A172 (cell line): ENCODE measurements around the gene TAB3. TPM values are rescaled to one million over a fixed set of nuclear protein-coding genes. Genes with fewer than 3 reads are reported as not detected.
A peak's percentile ranks its signal among the peaks of the same experiment; 100 is the strongest.

Source experiments
- DNase-seq: peaks from one replicate; pipeline ENCODE4 v3.0.0-alpha.2; 2015; ENCODE audit warnings: low spot score
- total RNA-seq: library from RNA; depleted of rRNA; stranded (reverse); fragments of >200 nt; shearing (Covaris generic); gene quantifications from 2 replicates; pipeline ENCODE4 v1.2.3, GENCODE V29; 2014

Gene TAB3
- total RNA-seq, 1 experiment from 2014 or later, result 33.5 TPM

DNA sequence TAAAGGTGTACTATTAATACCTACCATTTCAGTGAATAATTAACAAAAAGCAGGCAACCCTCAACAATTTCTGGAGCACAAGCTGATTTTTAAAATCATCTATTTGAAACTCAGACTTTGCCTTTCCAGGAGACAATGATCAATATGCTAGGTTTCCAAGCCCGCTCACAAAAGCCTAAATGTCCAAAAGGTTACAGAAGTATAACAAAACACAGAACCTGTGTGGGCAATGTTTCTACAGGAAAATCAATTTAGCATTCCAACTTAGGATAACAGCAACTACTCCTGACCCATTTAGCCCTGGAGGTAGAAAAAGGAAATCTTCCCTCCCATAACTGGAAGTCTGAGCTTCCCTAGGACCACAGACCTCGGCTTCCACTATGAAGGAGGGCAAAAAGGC, 3.9 kb downstream of the TAB3 start:
- DNase-seq, result no peak

DNA sequence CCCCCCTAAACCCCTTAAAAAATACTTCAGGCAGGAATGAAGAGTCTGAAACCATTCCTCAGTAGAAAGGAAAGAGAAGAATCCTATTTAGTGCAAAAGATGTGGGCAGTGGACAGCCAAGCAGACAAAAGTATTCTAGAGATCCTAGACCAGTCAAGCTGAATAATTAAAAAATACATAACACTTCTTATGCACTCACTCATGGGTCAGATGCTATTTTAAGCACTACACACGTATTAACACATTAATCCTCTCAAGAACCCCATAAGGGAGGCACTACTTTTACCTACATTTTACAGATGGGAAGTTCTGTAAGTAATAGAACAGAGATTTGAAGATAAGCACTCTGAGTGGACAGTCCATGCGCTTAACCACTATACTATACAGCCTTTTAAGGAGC, 5.9 kb downstream of the TAB3 start:
- no peak for DNase-seq

DNA sequence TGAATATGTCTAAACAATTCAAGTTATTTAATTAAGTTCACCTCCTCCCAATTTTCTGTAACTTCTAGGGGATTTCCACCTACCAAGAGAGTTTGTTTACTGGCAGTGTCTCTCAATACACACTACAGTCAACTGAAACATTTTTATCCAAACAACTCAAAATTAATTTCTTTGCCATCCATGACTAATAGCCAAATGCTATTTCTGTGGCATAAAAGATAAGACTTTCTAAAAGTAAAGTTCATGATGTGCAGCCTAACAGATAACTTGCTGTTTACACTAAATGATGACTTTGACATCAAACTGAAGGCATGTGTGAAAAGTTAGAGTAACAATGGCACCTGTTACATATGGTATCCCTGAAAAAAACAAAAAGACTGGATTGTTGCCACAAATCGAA, 7.3 kb downstream of the TAB3 start:
- no peak for DNase-seq

DNA sequence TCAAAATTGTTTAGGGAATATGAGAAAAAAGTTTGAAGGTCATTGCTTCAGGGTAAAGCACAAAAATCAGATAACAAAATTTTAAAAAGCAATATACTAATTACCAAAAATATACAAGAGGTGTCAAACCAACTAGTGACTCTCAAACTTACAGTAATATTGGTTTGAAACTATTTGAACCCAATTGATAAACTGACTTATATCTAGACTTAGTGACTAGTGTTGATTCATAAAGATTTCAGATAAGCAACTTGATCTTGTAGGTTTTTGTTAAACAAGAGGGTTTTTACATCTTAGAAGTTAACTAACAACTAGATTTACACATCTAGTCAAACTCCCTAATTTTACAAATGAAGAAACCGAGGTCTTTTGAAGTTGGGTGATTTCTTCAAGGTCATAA, 7.7 kb downstream of the TAB3 start:
- no peak for DNase-seq

DNA sequence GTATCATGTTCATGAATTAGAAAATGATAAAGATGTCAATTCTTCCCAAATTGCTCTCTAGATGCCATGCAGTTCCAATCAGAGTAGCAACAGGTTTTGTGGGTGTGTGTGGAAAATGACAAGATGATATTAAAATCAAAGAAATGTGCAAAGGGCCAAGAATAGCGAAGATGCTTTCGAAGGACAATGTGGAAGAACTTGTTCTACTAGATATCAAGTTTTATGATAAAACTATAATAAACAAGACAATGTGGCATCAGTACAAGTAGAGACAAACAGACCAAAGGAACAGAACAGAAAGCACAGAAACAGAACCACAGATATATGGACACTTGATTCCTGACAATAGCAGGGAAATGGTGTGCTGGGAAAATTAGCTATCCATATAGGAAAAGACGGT, 9.0 kb downstream of the TAB3 start:
- DNase-seq, result no peak

DNA sequence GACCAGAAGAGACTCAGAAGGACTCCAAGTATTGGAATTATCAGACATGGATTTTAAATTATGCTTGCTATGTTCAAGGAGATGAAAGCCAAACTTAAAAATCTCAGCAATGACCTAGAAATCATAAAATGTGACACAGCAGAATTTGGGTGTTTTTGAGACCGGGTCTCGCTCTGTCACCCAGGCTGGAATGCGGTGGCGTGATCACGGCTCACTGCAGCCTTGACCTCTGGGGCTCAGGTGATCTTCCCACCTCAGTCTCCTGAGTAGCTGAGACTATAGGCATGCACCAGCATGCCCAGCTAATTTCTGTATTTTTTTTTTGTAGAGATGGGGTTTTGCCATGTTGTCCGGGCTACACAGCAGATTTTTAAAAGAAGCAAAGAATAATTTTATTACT, 12.7 kb downstream of the TAB3 start:
- DNase-seq, result no peak

DNA sequence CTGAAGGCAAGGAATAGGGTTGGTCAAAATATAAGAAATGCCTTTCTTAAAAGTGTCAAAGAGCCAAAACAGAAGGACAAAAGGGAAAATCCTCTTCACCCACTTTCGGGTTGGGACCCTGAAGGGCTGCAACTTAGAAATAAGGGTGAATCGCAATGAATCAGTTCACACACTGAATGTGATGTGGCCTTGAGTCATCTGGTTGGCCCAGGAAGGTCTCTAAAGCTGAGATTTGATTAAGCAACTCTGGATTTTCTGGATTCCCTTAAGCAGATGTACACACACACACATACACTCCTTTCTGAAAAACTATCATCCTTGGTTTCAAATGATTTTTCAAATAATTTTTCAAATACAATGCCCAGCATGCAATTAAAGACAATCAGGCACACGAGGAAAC, 13.1 kb downstream of the TAB3 start:
- peak; percentile 64 for DNase-seq

DNA sequence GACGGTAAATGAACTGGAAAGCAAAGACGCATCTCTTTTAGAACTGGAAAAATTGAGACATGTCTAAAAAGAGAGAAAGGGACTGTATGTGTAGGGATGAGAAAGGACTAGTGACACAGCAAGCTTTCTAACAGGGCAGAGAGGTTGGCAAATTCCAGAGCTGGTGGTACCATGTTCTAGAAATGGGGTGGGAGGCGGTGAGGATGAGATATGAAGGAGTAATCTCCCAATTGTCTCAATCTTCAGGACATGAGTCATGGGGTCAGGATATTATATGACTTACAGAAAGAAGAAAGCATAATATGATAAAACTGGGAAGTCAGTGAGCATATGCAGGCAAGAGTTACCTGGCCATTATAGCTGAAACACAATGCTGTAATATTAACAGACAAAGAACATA, 14.2 kb downstream of the TAB3 start:
- DNase-seq, result no peak

DNA sequence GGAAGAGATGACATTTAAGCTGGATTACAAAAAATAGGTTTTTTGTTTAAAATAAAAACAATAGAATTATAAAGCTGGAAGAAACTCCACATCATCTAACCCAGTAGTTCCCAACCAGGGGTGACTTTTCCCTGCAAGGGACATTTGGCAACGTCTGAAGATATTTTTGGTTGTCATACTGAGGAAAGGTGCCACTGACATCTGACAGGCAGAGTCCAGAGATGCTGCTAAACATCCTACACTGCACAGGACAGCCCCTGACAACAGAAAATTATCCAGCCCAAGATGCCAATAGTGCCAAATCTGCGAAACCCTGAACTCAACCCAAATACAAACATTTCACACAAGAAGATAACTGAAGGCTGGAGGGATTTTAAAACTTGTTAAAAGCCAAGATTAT, 18.5 kb downstream of the TAB3 start:
- DNase-seq, result no peak

DNA sequence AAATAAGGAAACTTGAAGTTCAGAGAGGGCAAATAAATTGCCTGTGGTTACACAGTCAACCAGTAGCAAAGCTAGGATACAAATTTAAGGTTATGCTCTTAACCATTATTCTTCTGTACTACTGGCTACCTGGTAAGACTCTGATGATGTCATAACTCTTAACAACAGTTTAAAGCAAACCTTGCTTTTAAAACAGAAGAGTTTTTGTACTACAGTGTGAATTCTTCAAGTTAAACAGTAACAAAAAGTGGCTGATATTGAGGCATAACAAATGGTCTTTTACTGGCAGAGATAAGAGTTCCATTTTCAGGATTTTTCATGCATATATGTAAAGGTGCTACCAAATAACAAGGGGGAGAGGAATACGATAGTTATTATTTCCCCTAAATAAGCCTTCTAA, 23.4 kb downstream of the TAB3 start:
- no peak for DNase-seq

DNA sequence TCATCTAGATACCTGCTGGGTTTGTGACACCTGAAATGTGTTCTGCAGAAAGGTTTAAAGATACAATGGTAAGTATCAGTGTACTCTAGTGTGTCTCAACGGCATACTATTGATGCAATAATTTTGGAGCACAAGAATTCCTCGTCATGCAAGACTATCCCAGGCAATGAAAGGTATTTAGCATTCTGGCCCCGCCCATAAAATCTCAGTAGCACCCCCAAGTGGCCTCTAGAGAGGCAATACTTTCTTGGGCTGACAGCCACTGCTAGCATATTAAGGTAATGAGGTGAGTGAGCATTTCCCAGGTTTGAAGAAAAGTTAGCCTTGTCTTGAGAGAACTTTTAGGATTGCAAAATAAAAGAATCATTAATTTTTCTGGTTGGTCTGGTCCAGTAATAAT, 24.0 kb downstream of the TAB3 start:
- DNase-seq, result peak; percentile 25

DNA sequence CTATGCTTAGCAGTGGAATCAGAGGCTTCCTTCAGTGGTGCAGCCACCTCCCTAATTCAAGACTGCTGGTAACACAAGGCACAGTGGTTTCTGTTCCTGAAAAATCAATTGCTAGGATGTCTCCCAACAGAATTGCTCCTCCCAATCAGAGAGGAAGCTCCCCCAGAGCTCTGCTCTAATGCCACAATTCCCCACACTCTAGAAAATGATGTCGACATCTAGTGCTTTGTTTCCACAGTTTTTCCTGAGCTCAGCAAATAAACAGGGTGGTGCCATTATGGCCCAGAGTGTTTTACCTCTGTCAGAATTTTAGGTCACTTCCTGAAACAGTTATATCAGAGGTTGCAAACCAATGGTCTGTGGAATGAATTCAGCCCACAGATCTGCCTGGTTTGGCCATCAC, 24.7 kb downstream of the TAB3 start:
- no peak for DNase-seq

DNA sequence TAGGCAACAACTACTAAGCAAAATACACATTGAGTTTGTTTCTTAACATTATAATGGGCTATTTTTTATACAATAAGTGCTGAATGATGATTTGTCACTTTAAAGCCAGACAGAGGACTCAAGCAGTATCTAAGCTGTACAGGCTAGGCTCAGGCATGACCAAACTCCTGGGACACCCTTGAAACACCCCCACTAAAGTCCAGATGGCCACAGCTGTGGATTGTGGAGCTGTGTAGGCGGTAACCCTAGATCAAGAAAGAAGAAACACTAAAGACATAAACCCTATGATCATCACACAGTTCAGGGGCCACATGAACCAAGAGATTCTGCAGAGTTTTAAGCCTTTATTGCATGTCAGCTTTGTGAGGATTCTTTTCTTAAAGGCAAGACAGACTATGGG, 25.1 kb downstream of the TAB3 start:
- no peak for DNase-seq

DNA sequence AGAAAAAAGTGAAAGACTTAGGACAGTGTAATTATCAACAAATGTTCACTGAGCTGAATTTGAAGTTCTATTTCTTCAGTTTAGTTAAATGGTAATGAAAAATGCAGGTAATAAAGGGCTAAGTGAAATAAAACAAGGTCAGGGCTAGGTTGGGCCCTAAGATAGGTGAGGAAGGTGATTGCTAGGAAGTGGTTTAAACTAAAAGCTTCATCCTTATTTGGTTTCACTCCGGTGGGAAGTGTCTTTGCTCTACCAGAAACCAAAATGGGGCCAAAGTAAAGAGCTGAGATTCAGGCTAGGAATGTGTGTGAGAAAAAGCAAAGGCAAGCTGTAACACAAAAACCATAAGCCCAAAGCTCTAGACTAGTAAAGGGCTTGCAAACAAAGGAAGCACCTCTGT, 31.0 kb downstream of the TAB3 start:
- DNase-seq, result no peak

DNA sequence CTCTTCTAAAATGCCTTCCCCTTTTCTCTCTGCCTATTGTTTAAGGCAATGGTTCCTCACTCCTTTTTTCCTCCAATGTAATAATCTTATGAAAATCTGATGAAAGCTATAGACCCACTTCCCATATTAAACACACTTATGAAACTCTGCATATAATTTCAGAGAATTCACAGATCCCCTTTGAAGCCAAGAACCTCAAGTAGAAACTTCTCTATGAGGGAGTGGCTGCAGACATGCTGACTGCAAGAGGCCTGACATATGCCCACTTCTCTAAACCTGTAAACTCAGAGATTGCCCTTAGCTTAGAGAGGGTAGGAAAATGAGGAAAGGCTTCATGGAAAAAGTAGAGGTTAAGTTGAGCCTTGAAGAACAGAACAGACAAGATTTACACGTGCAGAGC, 37.6 kb downstream of the TAB3 start:
- no peak for DNase-seq

DNA sequence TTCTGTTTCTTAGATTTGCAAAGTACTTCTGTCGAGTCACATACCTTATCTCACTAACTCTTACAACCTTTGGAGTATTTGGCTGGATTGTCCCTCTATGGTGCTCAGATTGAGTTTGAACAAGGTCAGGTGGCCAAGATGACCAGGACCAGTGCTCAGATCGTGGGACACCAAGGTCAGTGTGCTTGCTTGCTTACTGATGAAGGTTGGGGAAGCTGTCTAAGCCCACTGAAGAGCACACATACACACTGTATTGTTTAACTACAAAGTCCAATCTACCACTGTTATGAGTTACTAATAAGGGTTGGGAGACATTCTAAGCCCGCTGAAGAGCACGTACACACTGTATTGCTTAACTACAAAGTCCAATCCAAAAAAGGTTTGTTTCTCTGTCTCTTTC, 53.7 kb downstream of the TAB3 start:
- no peak for DNase-seq

DNA sequence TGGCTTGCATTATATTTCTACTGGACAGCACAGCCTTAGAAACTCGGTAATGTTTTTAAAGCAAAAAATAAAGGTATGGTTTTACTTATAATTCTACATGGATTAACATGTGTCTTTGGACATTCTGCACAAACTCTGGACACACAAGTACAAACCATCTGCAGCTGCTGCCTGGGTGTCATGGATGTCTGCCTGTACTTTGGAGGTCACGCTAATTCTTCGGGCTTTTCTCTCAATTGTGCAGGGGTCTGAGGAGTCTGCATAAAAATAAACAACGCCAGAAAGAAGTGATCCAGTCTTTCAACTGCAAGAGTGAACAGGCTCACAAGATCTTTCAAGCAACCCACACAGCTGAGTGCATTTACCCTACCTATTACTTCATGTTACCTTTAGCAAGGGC, 55.2 kb downstream of the TAB3 start:
- no peak for DNase-seq

DNA sequence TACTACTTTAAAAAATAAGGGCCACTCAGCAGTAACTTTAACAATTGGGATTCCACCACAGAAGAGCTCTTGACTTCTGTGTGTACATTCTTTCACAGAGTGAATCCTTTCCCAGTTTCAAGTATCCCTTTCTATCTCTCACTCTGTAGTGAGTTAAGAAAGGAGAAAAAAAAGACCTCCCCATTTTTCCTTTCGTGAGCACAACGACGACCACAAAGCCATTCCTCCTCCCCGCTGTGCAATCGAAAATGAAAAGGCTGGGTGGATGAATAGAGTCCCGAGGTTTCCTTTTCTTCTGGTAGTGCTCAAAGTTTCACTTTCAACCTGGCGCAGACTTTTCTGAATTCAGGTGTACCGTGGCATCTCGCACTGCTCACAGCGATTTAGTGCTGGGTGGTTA, 58.0 kb downstream of the TAB3 start:
- no peak for DNase-seq

DNA sequence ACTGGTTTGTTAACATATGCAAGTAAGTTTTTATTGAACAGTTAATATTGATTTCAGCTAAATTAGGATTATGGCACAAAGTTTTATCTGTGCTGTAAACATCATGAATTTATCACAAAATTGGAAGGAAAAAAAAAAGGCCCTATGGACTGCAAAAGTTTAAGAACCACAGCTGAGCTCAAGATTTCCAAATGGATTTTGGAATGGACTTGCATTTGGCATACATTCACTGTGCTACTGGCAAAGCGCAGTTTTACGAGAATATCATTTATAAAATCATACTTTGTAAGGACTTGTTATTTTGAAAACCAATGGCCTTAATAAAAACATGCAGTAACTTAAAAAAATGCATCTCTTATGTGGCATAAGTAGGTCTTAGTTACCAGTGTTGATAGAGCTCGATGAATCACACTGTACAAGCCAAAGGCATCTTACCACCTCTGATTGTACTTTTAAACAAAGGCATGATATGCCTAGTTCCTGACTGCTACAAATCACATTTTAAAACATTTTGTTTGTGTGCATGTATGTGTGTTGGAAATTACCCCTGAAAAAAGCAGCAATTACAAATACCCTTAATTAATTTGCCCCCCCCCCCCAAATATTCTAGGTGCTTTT, 58.6 kb downstream of the TAB3 start:
- DNase-seq, result no peak

DNA sequence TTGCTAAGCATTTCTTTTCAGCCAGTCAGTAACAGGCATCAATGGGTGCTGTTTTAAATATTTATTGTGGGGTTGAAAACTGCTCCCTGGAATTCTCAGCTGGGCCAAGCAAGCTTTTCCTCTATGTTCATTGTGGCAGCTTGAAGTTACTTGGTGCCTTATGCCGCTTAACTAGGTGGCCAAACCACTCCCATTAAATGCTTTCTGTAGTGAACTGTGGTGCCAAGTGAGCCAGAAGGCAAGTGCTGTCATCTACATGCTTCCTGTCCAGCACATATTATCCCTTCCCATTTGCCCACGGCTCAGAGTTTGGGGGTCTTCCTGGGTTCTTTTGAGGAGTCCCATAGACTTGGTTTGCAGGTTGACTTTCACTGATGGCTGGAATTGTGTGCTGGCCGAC, 64.8 kb downstream of the TAB3 start:
- no peak for DNase-seq

DNA sequence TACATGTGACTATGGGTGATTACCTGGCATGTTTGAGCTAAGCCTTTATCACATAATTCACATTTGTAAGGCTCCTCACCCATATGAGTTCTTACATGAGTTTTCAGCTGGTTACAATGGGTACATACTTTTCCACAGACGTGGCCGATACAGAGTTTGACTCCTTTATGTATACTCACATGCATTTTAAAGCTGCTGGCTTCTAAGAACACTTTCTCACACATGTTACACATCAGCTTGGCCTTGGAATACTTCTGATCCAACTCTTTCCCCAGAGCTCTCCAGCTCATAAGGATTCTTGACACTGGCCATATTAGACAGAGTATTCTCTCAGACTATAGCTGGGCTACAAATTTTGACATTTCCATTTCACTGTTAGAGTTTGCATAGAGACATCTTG, 66.3 kb downstream of the TAB3 start:
- no peak for DNase-seq

DNA sequence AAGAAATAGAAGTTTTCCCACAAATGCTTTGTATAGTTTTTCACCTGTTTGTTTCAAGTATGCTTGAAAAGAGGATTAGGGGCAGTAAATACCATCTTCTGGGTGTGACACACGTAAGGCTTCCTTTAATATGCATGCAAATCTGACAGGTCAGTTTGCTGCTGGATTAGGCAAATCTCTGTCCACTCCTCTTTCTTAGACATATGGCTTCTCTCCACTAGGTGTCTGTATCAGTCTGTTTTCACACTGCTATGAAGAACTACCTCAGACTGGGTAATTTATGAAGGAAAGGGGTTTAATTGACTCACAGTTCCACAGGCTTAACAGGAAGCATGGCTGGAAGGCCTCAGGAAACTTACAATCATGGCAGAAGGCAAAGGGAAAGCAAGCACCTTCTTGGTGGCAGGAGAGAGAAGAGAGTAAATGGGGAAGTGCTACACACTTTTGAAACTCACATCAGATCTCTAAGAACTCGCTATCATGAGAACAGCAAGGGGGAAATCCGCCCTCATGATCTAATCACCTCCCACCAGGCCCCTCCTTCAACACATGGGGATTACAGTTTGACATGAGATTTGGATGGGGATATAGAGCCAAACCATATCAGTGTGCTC, 66.9 kb downstream of the TAB3 start:
- no peak for DNase-seq

DNA sequence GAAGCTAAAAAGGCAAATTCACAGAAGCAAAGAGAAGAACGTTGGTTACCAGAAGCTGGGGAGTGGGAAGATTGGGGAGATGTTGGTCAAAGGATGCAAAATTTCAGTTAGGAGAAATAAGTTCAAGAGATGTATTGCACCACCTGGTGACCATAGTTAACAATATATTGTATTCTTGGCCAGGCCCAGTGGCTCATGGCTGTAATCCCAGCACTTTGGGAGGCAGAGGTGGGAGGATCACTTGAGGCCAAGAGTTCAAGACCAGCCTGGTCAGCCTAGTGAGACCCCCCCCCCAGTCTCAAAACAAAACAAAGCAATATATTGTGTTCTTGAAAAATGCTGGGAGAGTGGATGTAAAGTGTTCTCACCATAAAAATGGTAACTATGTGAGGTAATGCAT, 67.9 kb downstream of the TAB3 start:
- no peak for DNase-seq

DNA sequence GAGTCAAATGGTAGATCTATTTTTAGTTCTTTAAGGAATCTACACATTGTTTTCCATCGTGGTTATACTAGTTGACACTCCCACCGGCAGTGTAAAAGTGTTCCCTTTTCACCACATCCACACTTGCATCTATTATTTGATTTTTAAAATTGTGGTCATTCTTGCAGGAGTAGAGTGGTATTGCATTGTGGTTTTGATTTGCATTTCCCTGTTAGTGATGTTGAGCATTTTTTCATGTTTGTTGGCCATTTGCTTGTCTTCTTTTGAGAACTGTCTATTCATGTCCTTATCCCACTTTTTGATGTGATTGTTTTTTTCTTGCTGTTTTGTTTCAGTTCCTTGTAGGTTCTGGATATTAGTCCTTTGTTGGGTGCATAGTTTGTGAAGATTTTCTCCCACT, 70.0 kb downstream of the TAB3 start:
- no peak for DNase-seq
